ENCODE data around the gene UBR4.
A peak's percentile ranks its signal among the peaks of the same experiment; 100 is the strongest.
"Not testable (repeated sequence)": the region's sequence is repeated elsewhere in the genome, so short reads cannot be mapped to it uniquely, and the experiment has no call there.

UBR4 gene

DNA sequence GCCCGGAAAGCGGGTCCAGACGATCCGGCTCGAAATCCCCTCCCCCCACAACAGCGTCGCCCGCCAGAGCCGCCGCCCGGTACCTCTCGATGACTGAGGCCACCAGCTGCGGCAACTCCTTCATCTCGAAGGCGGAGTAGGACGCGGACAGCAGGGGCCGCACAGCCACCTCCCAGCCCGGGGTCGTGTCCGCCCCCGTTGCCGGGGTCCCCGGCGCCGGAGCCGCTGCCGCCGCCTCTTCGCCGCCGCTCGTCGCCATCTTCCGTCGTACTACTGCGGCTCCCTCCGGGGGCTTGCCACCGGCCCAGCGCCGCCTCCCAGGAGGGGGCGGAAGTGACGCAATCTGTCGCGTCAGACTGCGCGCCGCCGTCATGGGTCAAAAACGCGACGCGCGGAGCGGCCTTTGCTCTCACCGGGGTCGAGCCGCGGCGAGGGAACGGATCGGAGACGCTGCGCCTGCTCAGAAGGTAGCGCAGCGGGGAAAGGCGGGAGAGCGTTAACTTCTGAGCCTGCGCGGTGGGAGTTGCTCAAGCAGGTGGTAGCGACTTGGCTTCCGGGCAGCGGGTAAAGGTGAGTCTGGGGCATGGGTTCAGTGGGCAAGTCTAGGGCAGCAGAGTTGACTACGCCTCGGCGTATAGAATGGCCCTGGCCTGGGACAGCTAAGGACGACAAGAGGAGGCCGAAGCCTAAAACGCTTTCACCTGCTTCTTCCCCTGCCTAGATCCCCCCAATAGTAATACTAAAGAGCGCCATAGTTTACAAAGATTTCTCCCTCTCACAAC, at the start of gene UBR4:
TSS of gene UBR4 (minus strand) at position 277 of the 782 bp plus-strand sequence. CDS start at position 259, 18 bp downstream.
- peak; percentile 83 for DNase-seq

- no peak for DNase-seq
Observed at GRCh38 chr1:19258353-19258752, 48.3 kb upstream of the UBR4 start.

DNA sequence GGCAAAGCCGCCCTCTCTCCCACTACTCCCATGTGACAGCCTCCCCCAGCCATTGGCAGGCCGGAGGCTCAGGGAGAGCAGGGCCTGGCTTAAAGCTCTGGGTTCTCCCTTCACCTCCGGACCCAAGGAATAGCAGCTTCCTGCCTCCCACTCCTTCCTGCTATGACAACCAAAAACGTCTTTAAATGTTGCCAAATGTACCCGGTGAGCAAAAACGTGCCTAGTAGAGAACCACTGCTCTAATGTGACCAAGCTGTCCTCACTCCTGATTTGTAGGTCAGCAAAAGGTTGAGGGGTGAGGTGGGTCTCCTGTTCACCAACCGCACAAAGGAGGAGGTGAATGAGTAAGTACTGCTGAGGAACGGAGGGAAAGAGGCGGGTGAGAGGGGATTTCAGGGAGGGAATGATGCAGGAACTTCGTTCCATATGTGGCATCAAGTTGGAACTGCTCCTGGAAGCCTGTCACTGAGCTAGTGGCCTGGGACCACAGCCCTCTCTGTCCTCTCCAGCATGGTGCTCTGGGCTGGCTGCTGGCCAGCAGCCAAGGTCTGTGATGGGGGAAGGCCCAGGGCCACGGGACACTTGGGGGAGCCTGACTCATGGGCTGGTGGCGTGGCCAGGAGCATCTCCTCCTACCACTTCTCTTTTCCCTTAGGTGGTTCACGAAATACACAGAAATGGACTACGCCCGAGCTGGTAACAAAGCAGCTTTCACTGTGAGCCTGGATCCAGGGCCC, 47.3 kb upstream of the UBR4 start:
- no peak for DNase-seq

DNA sequence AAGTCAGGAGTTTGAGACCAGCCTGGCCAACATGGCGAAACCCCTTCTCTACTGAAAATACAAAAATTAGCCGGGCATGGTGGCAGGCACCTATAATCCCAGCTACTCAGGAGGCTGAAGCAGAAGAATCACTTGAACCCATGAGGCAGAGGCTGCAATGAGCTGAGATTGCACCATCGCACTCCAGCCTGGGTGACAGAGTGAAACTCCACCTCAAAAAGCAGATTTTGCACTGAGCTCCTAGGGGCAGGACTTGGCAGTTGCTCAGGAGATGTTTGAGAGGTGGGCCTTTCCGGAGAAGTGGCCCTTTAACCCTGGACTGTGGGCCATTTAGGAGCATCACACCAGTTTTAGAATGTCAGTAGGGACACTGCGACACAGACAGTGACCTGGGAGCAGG, 46.2 kb upstream of the UBR4 start:
- not testable (repeated sequence) for DNase-seq

- no peak for DNase-seq
Observed at GRCh38 chr1:19255288-19255687, 45.2 kb upstream of the UBR4 start.

GRCh38 chr1:19254416-19254815, 44.4 kb upstream of the UBR4 start:
- DNase-seq: no peak

DNA sequence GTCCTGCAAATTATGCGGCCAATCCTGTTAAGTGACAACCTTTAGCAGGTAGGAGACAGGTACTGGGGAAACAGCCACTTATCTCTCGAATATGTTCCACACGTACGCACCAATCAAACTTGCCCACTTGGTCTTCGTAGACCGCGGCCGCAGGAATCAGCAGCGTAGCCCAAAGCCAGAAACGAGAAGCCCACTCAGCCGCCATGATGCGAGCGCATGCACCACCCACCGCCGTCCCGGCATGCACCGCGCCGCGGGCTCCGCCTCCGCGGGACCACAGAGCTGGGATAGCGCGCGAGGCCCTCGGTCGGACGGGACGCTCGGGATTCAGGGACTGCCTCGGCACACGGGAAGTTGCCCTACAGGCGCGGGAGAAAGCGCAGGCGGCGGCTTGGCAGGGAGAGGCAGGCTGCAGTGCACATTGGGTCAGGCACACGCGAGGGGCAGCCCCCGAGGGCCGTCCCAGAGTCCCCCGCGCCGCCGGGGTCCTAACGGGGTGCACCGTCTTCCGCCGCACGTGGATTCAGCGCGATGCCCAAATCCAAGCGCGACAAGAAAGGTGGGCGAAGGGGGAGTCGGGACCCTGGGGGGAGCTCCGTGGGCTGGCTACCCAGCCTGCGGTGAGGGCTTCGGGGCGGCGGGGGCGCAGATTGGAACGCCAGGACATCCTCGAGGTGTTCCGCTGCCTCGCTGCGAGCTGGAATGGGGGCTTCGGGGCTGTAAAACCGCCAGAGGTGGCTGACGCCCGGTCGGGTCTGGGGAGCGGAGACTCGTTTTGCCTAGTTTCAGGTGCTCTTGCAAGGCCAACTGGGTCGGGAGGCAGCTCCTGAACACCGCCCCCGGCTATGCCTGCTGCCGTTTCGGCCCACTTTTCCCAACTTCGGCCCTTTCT, 41.5 kb upstream of the UBR4 start, which contains the start of the genes EMC1 and MRTO4:
TSS of gene EMC1 (minus strand) at position 220 of the 892 bp plus-strand sequence. CDS start at position 205, 15 bp downstream.
TSS of gene MRTO4 (plus strand) at position 501 of the 892 bp plus-strand sequence. CDS start at position 532, 31 bp downstream.
- peak; percentile 63 for DNase-seq

DNA sequence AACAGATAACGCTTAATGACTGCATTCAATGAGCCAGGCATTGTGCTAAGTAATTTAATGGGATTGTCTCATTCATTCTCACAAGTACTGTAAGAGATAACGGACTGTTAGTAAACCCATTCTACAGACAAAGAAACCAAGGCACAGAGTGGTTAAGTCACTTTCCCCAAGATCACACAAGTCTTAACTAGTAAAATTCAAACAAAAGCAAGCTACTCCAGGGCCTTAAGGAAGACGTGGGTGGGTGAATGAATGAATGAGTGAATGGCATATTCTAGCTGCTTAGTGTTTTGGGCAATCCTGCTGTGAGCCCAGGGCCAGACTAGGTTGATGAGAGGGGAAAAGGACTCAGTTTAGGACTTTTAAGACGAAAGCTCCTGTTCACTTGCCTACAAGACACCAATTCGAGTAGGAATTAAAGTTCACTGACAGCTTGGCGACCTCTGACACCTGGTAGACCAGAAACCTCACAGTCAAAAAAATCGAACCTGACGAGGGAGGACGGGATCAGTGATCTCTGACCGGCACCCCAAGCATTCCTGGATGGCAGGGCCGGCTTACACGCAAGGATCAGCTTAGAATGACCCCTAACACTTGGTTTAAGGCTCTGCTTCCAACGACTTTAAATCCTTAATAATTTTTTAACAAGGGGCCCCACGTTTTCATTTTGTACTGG, 40.7 kb upstream of the UBR4 start:
- DNase-seq: no peak

DNA sequence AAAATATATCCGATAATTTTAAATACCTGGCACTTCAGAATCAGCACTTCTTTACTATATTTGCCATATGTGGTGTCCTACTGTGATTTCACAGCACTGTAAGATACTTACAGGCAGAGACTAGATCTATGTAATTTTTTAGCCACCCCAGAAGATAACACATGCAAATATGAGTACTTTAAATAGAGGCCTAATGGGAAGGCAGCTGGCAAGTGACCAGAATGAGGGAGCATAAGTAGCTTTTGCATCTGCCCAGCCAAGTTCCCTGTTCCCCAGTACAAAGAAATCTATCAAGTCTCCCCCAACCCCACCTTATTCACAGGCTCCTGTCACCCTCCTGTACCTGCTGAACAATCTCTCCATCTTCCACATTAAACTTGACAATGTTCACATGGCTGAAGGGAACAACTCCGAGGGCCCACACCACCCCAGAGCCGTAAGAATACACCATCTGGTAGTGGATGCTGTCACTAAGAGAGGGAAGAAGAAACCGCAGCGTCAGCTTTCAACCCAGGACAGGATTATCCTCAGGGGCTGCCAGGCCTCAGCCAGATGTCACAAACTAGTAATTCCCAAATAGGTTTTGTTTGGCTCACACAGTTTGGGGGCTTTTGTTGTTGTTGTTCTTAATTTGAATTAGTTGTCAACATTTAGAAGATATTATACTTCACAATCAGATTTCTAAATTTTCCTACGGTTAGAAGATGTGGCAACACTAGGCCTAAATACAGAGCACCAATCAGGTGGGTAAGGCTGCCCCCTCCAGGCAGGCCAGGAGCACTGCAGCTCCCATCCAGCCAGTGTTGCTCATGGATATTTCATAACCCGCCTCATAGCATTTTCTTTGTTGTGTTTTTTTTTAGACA, 30.8 kb upstream of the UBR4 start:
- DNase-seq: peak; percentile 66

DNA sequence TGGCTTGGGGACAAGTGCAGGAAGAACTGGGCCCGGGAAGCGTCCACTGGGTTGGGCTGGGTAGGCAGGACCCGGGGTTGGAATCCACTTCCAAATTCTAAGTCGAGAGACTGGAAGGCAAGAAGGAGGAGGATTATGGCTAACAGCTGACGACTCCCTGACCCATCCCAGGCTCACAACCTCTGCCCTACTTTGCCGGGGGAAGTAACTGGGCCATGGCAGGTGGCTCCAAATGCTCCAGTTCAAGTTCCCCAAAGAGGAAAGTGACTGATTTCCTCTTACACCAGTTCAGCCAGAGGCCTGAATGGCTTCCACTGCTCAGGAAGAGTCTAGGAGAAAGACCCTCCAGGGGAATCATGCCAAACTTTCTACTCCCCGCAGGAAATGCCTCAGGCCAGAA, 29.8 kb upstream of the UBR4 start:
- no peak for DNase-seq

GRCh38 chr1:19234224-19234623, 24.2 kb upstream of the UBR4 start:
- DNase-seq: no peak

DNA sequence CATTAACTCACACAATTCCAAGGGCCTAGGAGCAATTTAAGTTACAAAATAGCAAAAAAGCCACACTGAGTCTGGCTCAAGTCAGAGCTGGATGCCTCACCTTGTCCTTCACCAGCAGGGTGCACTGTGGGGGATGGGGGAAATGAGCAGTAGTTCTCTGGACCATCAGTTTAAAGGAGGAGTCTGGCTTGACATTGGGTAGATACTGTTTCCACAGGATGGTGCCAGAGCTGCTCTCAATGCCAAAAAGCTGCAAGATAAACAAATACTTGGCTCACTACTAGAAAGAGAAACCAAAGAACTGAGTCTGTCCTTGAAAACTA, 22.4 kb upstream of the UBR4 start:
- no peak for DNase-seq

- not testable (repeated sequence) for DNase-seq
Observed at GRCh38 chr1:19231736-19232523, 21.9 kb upstream of the UBR4 start.

GRCh38 chr1:19229828-19230325, 19.8 kb upstream of the UBR4 start:
- no peak for DNase-seq

DNA sequence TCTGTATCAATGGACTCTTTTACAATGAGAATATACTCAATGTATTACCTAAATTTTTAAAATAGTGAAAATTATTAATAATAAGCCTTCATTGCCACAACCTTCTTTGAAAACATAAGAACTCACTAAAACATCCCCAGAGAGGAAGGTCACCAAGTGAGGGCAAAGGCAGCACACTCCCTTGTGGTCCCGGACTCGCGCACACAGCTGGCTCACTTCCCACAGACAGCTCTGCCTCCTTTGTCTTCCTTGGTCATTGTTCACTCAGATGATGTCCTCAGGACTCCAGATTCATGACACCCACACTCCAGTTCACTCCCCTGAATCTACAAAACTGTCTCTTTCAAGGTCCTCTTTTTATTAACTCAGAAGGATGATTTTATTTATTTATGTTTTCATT, 19.2 kb upstream of the UBR4 start:
- no peak for DNase-seq

- DNase-seq: no peak
Observed at GRCh38 chr1:19222979-19223824, 13.1 kb upstream of the UBR4 start.

DNA sequence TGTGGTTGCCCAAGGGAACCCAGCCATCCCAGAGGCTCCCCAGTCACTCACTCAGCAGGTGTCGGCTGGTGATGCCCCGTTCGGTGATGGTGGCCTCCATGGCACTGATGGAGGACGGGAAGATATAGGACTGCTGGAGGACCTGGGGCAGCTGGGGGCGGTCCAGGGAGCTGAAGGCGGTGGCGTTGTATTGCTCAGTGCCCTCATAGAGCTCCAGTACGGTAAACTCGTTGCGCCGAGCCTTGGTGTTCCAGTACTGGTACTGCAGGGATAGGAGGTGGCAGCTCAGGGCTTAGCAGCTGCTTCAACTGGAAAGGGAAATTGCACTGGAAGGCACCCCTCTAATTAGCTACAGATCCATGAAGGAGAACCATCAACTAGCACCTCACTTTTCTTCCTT, 12.5 kb upstream of the UBR4 start:
- no peak for DNase-seq

- peak; percentile 78 for DNase-seq
Observed at GRCh38 chr1:19220991-19221390, 10.9 kb upstream of the UBR4 start.

GRCh38 chr1:19220080-19220846, 10.2 kb upstream of the UBR4 start:
- no peak for DNase-seq

Data from GF-D8 (cell line).